GM12873 (cell line): ENCODE results near the gene SALL4.

Experiments
- CTCF ChIP-seq: IDR thresholded peaks from 2 replicates; pipeline ENCODE4 v1.5.1; 2012; ENCODE audit warnings: low read depth, mild to moderate bottlenecking, moderate library complexity, low read length, control low read depth; ENCODE audit not compliant: insufficient read depth; ENCODE audit errors: missing control alignments

Gene SALL4

GRCh38 chr20:51811514-51812128, 9.3 kb upstream of the SALL4 start:
- no peak for TF ChIP-seq CTCF

- no peak for TF ChIP-seq CTCF
These were observed 8.7 kb upstream of the SALL4 start for GRCh38 chr20:51811042-51811355.

DNA sequence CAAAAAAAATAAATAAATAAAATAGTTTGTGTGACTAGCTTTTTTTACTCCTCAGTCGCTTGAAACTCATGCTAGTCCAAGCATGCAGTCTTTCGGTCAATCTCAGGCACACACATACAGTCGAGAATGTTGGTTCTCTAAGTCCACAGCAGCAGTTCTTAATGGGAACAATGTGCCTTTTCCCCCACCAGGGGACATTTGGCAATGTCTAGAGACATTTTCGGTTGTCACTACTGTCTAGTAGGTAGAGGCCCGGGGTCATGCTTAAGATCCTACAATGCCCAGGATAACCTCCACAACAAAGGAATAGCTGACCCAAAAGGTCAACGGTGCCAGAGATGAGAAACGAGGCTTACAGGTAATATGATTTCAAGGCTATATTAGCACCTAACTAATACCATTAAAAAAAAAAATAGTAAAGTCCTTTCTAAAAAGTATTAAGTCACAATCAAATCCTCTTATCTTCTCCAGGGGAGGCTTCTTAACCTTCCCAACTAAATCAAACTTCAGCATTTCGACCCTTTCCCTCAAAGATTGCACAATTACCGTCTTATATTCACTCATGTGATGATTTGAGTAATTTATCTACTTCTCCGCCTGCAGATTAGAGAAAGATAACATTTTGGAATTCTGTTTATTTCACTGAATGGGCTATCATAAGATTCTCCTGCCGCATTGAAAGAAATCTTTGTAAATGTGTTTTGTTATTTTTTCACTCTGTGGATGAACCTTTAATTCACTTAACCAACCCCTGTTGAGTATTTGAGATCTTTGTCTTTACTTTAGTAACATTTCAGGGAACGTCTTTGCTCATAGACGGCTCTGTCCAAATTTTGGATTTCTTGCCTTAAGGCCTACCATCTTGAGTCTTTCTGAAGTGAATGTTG, 8.1 kb upstream of the SALL4 start:
- peak; percentile 7 for TF ChIP-seq CTCF

- no peak for TF ChIP-seq CTCF
These were observed 5.5 kb upstream of the SALL4 start for GRCh38 chr20:51807720-51808250.

DNA sequence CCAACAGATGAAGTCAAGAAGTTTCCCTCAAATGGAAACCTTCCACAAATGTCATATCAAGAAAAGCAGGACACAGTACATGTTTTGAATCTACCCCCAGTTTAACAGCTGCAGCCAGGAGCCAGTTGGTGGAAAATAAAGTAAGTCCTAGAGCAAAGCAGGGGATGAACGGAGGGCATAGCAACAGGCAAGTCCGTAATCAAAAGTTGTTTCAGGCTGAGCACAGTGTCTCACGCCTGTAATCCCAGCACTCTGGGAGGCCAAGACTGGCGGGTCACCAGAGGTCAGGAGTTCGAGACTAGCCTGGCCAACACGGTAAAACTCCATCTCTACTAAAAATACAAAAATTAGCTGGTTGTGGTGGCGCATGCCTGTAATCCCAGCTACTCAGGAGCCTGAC, 2.4 kb upstream of the SALL4 start:
- TF ChIP-seq CTCF, result no peak

- no peak for TF ChIP-seq CTCF
These were observed 980 bp upstream of the SALL4 start for GRCh38 chr20:51803148-51803854.

GRCh38 chr20:51801823-51802123, 548 bp downstream of the SALL4 start:
- TF ChIP-seq CTCF, result no peak
